Activated CD4-positive, alpha-beta T cell treated with anti-CD3 and anti-CD28 coated beads, Interleukin-2, amount 10 ng/mL, durations not matched to agents 24 days and 14 days (primary cell): ENCODE data around the gene DNAH17. TPM values are rescaled to one million over a fixed set of nuclear protein-coding genes. Genes with fewer than 3 reads are reported as not detected.

Source experiments
- DNase-seq: peaks from one replicate; pipeline ENCODE4 v3.0.0; 2022
- H3K27ac Mint-ChIP-seq: one replicate; pipeline ENCODE4 v1.8.0; 2022; ENCODE audit warnings: mild to moderate bottlenecking, mixed read lengths
- H3K27me3 Mint-ChIP-seq: one replicate; pipeline ENCODE4 v1.8.0; 2022; ENCODE audit warnings: mixed read lengths
- H3K36me3 Mint-ChIP-seq: one replicate; pipeline ENCODE4 v1.8.0; 2022; ENCODE audit warnings: low read depth, mild to moderate bottlenecking, mixed read lengths
- H3K4me1 Mint-ChIP-seq: one replicate; pipeline ENCODE4 v1.8.0; 2021; ENCODE audit warnings: mixed read lengths
- H3K4me3 Mint-ChIP-seq: one replicate; pipeline ENCODE4 v1.8.0; 2022; ENCODE audit warnings: mild to moderate bottlenecking, moderate library complexity, mixed read lengths
- H3K9me3 Mint-ChIP-seq: one replicate; pipeline ENCODE4 v1.8.0; 2021; ENCODE audit warnings: mixed read lengths
- intact Hi-C: fragments of 100-400 bp; cut with micrococcal nuclease; formaldehyde crosslinking; loops from one replicate; pipeline ENCODE4 v1.15.1; 2023
- total RNA-seq: library from RNA; stranded (reverse); gene quantifications from 2 replicates; pipeline ENCODE4 v1.2.3, GENCODE V29; 2022

Gene DNAH17
- total RNA-seq, 1 donor from 2014 or later: 0.02 TPM

DNA sequence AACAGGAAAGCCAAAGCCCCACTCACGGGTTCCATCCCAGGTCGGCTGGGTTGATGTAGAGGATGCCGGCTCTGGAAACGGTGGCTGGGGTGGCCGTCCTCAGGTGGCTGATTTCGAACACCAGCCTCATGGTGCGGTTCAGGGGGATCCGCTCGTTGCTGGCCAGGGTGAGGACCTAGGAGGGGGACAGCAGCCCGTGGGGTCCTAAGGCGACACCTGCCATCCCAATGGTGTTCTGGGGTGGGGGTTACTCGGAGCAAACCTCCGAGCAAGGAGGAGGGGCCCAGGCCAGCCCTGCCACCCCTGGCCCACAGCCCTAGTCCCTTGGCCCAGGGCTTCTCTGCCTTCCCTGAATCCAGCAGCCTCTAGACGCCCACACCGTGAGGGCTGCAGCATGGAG, 86.5 kb downstream of the DNAH17 start:
- Mint-ChIP-seq H3K9me3 (no peaks in the 10 kb centered on the region), H3K36me3 (no peaks in the 10 kb centered on the region), H3K4me1 (peaks cover 2% of the 10 kb centered on the region), H3K27me3 (peaks cover 2% of the 10 kb centered on the region), H3K4me3 (no peak overlapping the region), H3K27ac (no peak overlapping the region)
- intact Hi-C loops: no loop called here
- DNase-seq: no peak

- Mint-ChIP-seq H3K4me1 (peaks cover 2% of the 10 kb centered on the region), H3K9me3 (no peaks in the 10 kb centered on the region), H3K36me3 (no peaks in the 10 kb centered on the region), H3K4me3 (no peak overlapping the region), H3K27me3 (peaks cover 2% of the 10 kb centered on the region), H3K27ac (no peak overlapping the region)
- no peak for DNase-seq
- intact Hi-C loops: no loop called here
These were observed 87.0 kb downstream of the DNAH17 start for GRCh38 chr17:78490156-78490555.

GRCh38 chr17:78488867-78489634, 88.1 kb downstream of the DNAH17 start:
- peaks cover 2% of the 10 kb centered on the region for H3K27me3 Mint-ChIP-seq
- no peaks in the 10 kb centered on the region for H3K36me3 Mint-ChIP-seq
- H3K27ac Mint-ChIP-seq: no peak overlapping the region

DNA sequence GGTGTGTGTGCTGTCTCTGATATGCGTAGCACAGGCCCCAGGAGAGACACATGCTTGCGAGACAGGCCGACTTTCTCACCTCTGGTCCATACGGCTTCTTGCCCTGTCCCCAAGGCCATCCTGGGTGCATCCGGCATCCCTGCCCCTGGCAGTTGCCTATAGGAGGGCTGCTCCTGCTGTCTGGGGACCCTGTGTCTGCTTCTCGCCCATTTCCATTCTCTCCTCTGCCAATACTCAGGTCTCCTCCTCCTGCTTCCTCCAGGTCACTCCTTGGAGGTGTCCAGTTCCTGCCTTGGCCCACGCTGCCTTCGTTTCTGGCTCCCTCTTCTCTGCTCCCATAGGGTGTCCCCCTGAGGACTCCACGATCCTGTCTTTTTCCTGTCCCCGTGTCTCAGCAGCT, 89.0 kb downstream of the DNAH17 start:
- peaks cover 2% of the 10 kb centered on the region for H3K27me3 Mint-ChIP-seq
- no peak for DNase-seq
- peaks cover 7% of the 10 kb centered on the region for H3K4me1 Mint-ChIP-seq
- intact Hi-C loops: no loop called here
- H3K27ac Mint-ChIP-seq: no peak overlapping the region
- H3K36me3 Mint-ChIP-seq: no peaks in the 10 kb centered on the region
- no peak overlapping the region for H3K4me3 Mint-ChIP-seq
- no peaks in the 10 kb centered on the region for H3K9me3 Mint-ChIP-seq

More at GRCh38 chr17:78488867-78489634, 88.1 kb downstream of the DNAH17 start:
- no peak for DNase-seq
- Mint-ChIP-seq H3K9me3 (no peaks in the 10 kb centered on the region), H3K4me1 (peaks cover 7% of the 10 kb centered on the region), H3K4me3 (no peak overlapping the region)
- intact Hi-C loops: no loop called here

DNA sequence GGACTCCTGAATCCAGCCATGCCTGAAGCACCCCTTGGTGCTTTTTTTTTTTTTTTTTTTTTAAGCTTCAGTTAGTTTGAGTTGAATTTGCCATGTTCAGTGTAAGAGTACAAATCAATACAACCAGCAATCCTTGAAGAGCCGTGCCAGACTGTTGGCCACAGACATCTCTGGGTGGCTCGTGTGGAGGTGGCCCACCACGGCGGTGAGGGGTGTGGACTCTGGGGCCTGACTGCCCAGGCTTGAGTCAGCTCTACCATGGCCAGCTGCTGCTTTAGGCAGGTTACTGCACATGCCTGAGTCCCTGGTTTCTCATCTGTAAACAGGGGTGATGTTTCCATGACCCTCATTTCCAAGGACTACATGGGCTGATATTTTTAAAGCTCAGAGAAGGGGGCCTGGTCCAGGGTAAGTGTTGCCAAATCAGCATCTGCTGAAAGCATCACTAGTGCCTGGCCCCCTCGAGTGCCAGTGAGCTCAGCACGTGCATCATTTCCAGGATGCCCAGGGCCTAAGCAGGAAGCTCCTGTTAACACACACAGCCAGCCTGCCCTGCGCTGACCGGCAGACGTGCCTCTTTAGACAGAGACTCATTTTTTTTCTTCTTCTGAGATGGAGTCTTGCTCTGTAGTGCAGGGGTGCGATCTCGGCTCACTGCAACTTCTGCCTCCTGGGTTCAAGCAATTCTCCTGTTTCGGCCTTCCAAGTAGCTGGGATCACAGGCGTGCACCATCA, 90.1 kb downstream of the DNAH17 start:
- Mint-ChIP-seq H3K4me3 (no peak overlapping the region), H3K27me3 (peaks cover 10% of the 10 kb centered on the region), H3K27ac (no peak overlapping the region), H3K4me1 (peaks cover 7% of the 10 kb centered on the region), H3K36me3 (no peaks in the 10 kb centered on the region), H3K9me3 (no peaks in the 10 kb centered on the region)
- intact Hi-C loops: no loop called here
- DNase-seq: no peak

GRCh38 chr17:78486228-78486802, 90.9 kb downstream of the DNAH17 start:
- DNase-seq: no peak
- peaks cover 10% of the 10 kb centered on the region for H3K27me3 Mint-ChIP-seq
- H3K9me3 Mint-ChIP-seq: no peaks in the 10 kb centered on the region
- peaks cover 7% of the 10 kb centered on the region for H3K4me1 Mint-ChIP-seq
- no peak overlapping the region for H3K4me3 Mint-ChIP-seq
- peak overlapping the region; percentile 29 for H3K27ac Mint-ChIP-seq
- intact Hi-C loops: no loop called here
- no peaks in the 10 kb centered on the region for H3K36me3 Mint-ChIP-seq

GRCh38 chr17:78485290-78486168, 91.7 kb downstream of the DNAH17 start:
- H3K36me3 Mint-ChIP-seq: no peaks in the 10 kb centered on the region
- H3K9me3 Mint-ChIP-seq: no peaks in the 10 kb centered on the region
- H3K27ac Mint-ChIP-seq: no peak overlapping the region
- DNase-seq: no peak
- peak overlapping the region; percentile 81 for H3K4me3 Mint-ChIP-seq
- H3K27me3 Mint-ChIP-seq: peaks cover 10% of the 10 kb centered on the region
- intact Hi-C loops: no loop called here
- peaks cover 7% of the 10 kb centered on the region for H3K4me1 Mint-ChIP-seq

DNA sequence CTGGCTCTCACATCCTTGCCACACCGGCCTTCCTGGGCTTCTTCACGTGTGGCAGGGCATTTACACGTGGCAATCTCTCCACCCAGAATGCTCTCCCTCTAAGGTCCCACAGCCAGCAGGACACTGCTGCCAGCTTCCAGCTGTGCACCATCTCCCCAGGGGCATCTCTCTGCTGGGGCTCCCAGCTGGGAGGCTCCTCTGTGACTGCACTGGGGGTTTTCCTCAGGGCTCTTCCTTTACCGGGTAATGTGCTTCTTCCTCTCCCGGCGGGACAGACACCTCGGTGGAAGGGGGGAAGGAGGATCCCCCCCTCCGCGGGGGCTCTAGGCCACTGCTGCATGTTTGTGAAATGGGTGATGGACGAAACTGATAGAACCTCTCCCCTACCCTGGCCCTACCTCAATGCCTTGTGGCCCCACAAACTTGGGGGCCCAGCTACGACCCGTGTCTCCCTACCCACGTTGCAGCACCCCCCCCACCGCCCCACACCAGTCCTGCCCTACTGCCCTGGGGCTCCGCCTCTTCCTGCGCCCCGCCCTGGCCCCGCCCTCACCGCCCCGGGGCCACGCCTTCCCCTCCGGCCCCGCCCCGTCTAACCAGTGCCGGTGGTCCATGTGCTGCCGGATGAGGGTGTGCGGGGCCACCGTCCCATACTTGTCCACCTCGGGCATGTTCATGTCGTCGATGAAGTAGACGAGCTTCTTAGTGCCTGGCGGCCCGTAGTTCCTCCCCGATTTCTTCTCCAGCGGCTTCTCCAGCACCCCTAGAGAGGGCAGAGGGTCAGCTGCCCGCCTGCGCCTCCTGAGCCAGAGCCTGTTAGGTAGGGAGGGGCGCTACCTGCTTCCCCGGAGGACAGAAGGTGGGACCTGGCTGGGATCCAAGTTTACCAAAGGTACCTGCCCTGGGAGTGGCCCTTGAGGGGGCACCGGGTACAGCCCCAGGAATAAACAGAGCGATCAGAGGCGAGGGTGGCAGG, 92.6 kb downstream of the DNAH17 start:
- Mint-ChIP-seq H3K9me3 (no peaks in the 10 kb centered on the region), H3K4me3 (peak overlapping the region; percentile 81), H3K36me3 (no peaks in the 10 kb centered on the region), H3K27ac (peak overlapping the region; percentile 39), H3K4me1 (peaks cover 7% of the 10 kb centered on the region), H3K27me3 (peaks cover 10% of the 10 kb centered on the region)
- intact Hi-C loops: no loop called here
- peak; percentile 91 for DNase-seq

GRCh38 chr17:78479369-78479768, 97.8 kb downstream of the DNAH17 start:
- Mint-ChIP-seq H3K4me3 (no peak overlapping the region), H3K36me3 (no peaks in the 10 kb centered on the region), H3K27me3 (peaks cover 10% of the 10 kb centered on the region), H3K4me1 (peaks cover 3% of the 10 kb centered on the region), H3K27ac (no peak overlapping the region), H3K9me3 (no peaks in the 10 kb centered on the region)
- DNase-seq: no peak
- intact Hi-C loops: no loop called here

- intact Hi-C loops: no loop called here
- no peak overlapping the region for H3K27ac Mint-ChIP-seq
These were observed 98.4 kb downstream of the DNAH17 start for GRCh38 chr17:78478757-78479297.

GRCh38 chr17:78477913-78478756, 99.1 kb downstream of the DNAH17 start:
- H3K4me1 Mint-ChIP-seq: no peaks in the 10 kb centered on the region

More at GRCh38 chr17:78478757-78479297, 98.4 kb downstream of the DNAH17 start:
- no peaks in the 10 kb centered on the region for H3K4me1 Mint-ChIP-seq
- H3K4me3 Mint-ChIP-seq: no peak overlapping the region
- H3K36me3 Mint-ChIP-seq: no peaks in the 10 kb centered on the region
- DNase-seq: no peak
- no peaks in the 10 kb centered on the region for H3K9me3 Mint-ChIP-seq
- H3K27me3 Mint-ChIP-seq: peaks cover 10% of the 10 kb centered on the region

DNA sequence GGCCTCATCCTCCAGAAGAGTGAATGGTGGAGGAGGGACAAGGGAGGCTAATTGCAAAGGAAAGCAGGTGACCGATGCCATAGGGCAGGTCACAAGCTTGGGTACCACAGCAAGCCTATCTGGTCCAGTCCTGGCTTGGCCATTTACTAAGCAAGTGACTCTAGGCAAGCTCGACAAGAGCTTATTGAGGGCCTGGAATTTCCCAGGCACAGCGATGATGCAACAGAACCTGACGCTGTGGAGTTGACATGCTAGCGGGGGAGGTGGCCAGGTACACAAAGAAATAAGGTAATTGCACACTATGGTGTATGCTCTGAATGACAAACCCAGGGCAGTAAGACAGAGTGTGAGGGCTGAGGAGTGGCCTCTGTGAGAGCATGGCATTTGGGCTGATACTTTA, 100.2 kb downstream of the DNAH17 start:
- intact Hi-C loops: no loop called here
- peaks cover 7% of the 10 kb centered on the region for H3K27me3 Mint-ChIP-seq
- H3K27ac Mint-ChIP-seq: no peak overlapping the region
- H3K36me3 Mint-ChIP-seq: no peaks in the 10 kb centered on the region
- DNase-seq: no peak
- no peaks in the 10 kb centered on the region for H3K9me3 Mint-ChIP-seq
- peaks cover 2% of the 10 kb centered on the region for H3K4me1 Mint-ChIP-seq
- no peak overlapping the region for H3K4me3 Mint-ChIP-seq

More at GRCh38 chr17:78477913-78478756, 99.1 kb downstream of the DNAH17 start:
- Mint-ChIP-seq H3K9me3 (no peaks in the 10 kb centered on the region), H3K4me3 (no peak overlapping the region), H3K36me3 (no peaks in the 10 kb centered on the region), H3K27ac (no peak overlapping the region), H3K27me3 (peaks cover 12% of the 10 kb centered on the region)
- intact Hi-C loops: no loop called here
- DNase-seq: no peak
